ENCODE measurements around the gene ZNF595.
"Not testable (repeated sequence)": the region's sequence is repeated elsewhere in the genome, so short reads cannot be mapped to it uniquely, and the experiment has no call there.

Gene ZNF595

GRCh38 chr4:113732-114131, 60.6 kb downstream of the ZNF595 start:
- Histone ChIP-seq H3K9me3 (peaks cover 9% of the 10 kb centered on the region), H3K36me3 (no peaks in the 10 kb centered on the region), H3K27me3 (peaks cover 18% of the 10 kb centered on the region), H3K4me3 (ENCODE audit: low read depth in 1 of 2, low read length in 1 of 2) (no peak overlapping the region), H3K4me1 (ENCODE audit: control insufficient read depth in 1 of 2, insufficient read depth in 1 of 2, low read depth in 1 of 2, low read length in 1 of 2) (no peaks in the 10 kb centered on the region), H3K27ac (no peak overlapping the region)
- TF ChIP-seq, protein P1, sequence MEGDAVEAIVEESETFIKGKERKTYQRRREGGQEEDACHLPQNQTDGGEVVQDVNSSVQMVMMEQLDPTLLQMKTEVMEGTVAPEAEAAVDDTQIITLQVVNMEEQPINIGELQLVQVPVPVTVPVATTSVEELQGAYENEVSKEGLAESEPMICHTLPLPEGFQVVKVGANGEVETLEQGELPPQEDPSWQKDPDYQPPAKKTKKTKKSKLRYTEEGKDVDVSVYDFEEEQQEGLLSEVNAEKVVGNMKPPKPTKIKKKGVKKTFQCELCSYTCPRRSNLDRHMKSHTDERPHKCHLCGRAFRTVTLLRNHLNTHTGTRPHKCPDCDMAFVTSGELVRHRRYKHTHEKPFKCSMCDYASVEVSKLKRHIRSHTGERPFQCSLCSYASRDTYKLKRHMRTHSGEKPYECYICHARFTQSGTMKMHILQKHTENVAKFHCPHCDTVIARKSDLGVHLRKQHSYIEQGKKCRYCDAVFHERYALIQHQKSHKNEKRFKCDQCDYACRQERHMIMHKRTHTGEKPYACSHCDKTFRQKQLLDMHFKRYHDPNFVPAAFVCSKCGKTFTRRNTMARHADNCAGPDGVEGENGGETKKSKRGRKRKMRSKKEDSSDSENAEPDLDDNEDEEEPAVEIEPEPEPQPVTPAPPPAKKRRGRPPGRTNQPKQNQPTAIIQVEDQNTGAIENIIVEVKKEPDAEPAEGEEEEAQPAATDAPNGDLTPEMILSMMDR (IDR thresholded peaks at IDR 0.05) = no peak

DNA sequence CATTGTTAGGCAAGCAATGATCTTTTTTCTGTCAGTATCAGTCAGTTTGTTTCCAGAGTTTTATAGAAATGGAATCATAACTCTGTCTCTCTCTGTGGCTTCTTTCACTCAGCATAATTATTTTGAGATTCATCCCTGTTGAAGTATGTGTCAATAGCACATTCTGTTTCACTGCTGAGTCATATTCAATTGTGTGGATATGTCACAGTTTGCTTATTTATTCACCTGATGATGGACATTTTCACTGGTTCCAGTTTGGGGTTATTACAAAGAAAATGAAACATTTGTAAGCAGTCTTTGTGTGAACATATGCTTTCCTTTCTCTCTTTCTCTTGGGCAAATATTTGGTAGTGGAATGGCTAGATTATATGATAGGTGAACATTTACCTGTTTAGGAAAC, 61.0 kb downstream of the ZNF595 start:
- Histone ChIP-seq H3K9me3 (peaks cover 9% of the 10 kb centered on the region), H3K27me3 (peaks cover 14% of the 10 kb centered on the region), H3K36me3 (no peaks in the 10 kb centered on the region), H3K4me1 (ENCODE audit: control insufficient read depth in 1 of 2, insufficient read depth in 1 of 2, low read depth in 1 of 2, low read length in 1 of 2) (no peaks in the 10 kb centered on the region), H3K4me3 (ENCODE audit: low read depth in 1 of 2, low read length in 1 of 2) (no peak overlapping the region), H3K27ac (no peak overlapping the region)
- TF ChIP-seq, protein P1 (IDR thresholded peaks at IDR 0.05) = no peak

DNA sequence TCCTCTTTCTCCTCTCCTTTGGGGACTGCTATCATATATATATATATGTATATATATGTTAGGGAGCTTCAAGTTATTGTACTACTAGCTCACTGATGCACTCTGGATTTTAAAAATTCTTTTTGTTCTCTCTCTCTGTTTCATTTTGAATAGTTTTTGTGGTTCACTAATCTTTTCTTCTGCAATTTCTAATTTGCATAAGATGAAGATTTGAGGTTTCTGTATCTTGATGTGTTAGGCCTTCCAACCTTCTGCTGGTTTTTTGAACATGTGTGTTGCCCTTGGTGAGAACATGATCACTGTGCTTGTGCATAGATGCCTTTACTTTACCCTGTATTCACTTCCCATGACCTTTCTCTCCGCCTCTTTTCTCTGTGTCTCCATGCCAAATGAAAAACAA, 63.4 kb downstream of the ZNF595 start:
- TF ChIP-seq, protein P1 (IDR thresholded peaks at IDR 0.05) = no peak
- H3K4me1 ChIP-seq (ENCODE audit: control insufficient read depth in 1 of 2, insufficient read depth in 1 of 2, low read depth in 1 of 2, low read length in 1 of 2) = peaks cover 7 to 14% of the 10 kb centered on the region in 2 experiments
- no peaks in the 10 kb centered on the region for H3K27me3 ChIP-seq
- no peak overlapping the region for H3K4me3 ChIP-seq (ENCODE audit: low read depth in 1 of 2, low read length in 1 of 2)
- no peaks in the 10 kb centered on the region for H3K36me3 ChIP-seq
- no peak overlapping the region for H3K27ac ChIP-seq
- no peaks in the 10 kb centered on the region for H3K9me3 ChIP-seq

DNA sequence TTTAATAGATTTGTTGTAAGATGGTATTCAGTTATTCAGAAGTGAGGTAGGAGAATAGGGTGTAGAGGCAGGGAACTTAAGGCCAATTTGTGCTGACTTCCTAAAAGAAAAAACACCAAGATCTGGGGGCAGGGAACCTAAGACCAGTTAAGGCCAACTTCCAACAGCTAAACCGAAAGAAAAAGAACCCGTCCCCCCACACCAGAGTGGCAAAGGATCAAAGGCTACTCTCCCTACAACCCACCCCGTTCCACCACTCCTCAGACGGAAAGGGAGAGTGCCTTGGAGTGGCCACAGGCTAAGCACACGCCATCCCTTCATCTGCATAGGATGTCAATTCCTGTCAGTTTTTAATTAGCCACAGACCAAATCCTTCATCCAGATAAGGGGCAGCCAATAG, 67.5 kb downstream of the ZNF595 start:
- Histone ChIP-seq H3K27ac (peak overlapping the region; percentile 75), H3K36me3 (no peaks in the 10 kb centered on the region), H3K27me3 (no peaks in the 10 kb centered on the region), H3K4me3 (ENCODE audit: low read depth in 1 of 2, low read length in 1 of 2) (peak overlapping the region in 1 of 2 experiments; percentile 37), H3K4me1 (ENCODE audit: control insufficient read depth in 1 of 2, insufficient read depth in 1 of 2, low read depth in 1 of 2, low read length in 1 of 2) (peaks cover 30 to 36% of the 10 kb centered on the region in 2 experiments), H3K9me3 (no peaks in the 10 kb centered on the region)
- TF ChIP-seq, protein P1 (IDR thresholded peaks at IDR 0.05) = no peak

DNA sequence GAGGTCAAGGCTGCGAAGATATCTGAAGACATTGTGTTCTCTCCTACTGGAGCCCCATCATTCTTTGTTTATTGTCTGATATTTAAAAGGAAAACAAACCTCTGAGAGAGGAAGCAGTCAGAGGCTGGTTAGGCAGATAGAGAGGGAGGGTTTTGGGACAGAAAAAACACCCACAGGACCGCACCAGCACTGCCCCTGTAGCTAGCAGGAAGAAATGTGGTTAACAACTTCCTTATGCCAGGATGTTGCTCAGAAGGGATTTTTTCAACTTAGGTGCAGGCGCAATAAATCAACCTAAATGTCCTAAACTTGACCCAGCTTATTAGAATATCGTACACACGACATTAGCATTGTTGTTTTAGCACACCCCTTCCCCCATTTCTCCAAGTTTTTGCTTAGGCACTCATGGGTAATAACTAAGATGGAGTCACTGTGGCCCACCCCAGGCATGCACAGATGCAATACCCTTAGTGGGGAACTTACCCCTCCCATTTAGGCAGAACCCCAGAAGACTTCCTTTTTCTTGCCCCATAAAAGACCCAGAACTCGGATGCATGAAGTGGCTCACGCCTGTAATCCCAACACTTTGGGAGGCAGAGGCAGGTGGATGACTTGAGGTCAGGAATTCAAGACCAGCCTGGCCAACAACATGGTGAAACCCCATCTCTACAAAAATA, 68.4 kb downstream of the ZNF595 start:
- H3K27me3 ChIP-seq = no peaks in the 10 kb centered on the region
- peak overlapping the region; percentile 75 for H3K27ac ChIP-seq
- H3K9me3 ChIP-seq = no peaks in the 10 kb centered on the region
- H3K4me1 ChIP-seq (ENCODE audit: control insufficient read depth in 1 of 2, insufficient read depth in 1 of 2, low read depth in 1 of 2, low read length in 1 of 2) = peaks cover 35 to 44% of the 10 kb centered on the region in 2 experiments
- TF ChIP-seq, protein P1 (IDR thresholded peaks at IDR 0.05) = no peak
- peak overlapping the region; percentile 6 to 37 for H3K4me3 ChIP-seq (ENCODE audit: low read depth in 1 of 2, low read length in 1 of 2)
- H3K36me3 ChIP-seq = no peaks in the 10 kb centered on the region

DNA sequence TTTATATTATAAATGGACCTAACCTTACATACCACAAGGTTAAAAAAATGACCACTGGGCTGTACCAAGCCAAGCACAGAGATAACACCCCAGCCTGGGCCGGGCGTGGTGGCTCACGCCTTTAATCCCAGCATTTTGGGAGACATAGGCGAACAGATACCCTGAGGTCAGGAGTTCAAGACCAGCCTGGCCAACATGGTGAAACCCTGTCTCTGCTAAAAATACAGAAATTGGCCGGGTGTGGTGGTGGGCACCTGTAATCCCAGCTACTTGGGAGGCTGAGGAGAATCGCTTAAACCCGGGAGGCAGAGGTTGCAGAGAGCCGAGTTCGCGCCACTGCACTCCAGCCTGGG, 70.8 kb downstream of the ZNF595 start:
- Histone ChIP-seq H3K4me3 (ENCODE audit: low read depth in 1 of 2, low read length in 1 of 2) (peak overlapping the region; percentile 80 to 94), H3K27ac (peak overlapping the region; percentile 80), H3K4me1 (ENCODE audit: control insufficient read depth in 1 of 2, insufficient read depth in 1 of 2, low read depth in 1 of 2, low read length in 1 of 2) (peaks cover 35 to 44% of the 10 kb centered on the region in 2 experiments)
- not testable (repeated sequence) for H3K36me3 ChIP-seq, H3K9me3 ChIP-seq, H3K27me3 ChIP-seq

All from neutrophil (primary cell).